ENCODE results near the gene CGRRF1. TPM values are rescaled to one million over a fixed set of nuclear protein-coding genes. Genes with fewer than 3 reads are reported as not detected.

The CGRRF1 gene
- total and polyA plus RNA-seq, 9 donors = 17.9 to 36.7 (median 21.4) TPM

GRCh38 chr14:54470701-54471100, 39.0 kb upstream of the CGRRF1 start:
- intact Hi-C loops (cut with DNase I) = no loop called here
- H3K4me1 ChIP-seq (ENCODE audit: insufficient read depth) = peaks cover 10% of the 10 kb centered on the region
- H3K4me3 ChIP-seq = no peak overlapping the region
- H3K27ac ChIP-seq = no peak overlapping the region
- DNase-seq = no peak
- H3K36me3 ChIP-seq = no peaks in the 10 kb centered on the region
- peaks cover 0 to 5% of the 10 kb centered on the region in 2 donors for H3K9me3 ChIP-seq
- TF ChIP-seq POLR2A (IDR thresholded peaks at IDR 0.05) = no peak
- no peak for TF ChIP-seq EP300 (IDR thresholded peaks at IDR 0.05)
- TF ChIP-seq CTCF (IDR thresholded peaks at IDR 0.05) = no peak
- WGBS, 3 donors = 85 to 88% (median 88%) methylated on average over 4 of the region's 4 CpGs
- H3K27me3 ChIP-seq = no peaks in the 10 kb centered on the region

GRCh38 chr14:54471641-54472040, 38.1 kb upstream of the CGRRF1 start:
- DNase-seq = no peak
- intact Hi-C loops (cut with DNase I) = no loop called here
- H3K27me3 ChIP-seq = no peaks in the 10 kb centered on the region
- TF ChIP-seq EP300 (IDR thresholded peaks at IDR 0.05) = no peak
- 43 to 60% (median 54%) methylated on average over 4 of the region's 4 CpGs for WGBS, 3 donors
- no peak overlapping the region for H3K4me3 ChIP-seq
- H3K27ac ChIP-seq = no peak overlapping the region
- no peaks in the 10 kb centered on the region for H3K36me3 ChIP-seq
- peaks cover 0 to 5% of the 10 kb centered on the region in 2 donors for H3K9me3 ChIP-seq
- peaks cover 10% of the 10 kb centered on the region for H3K4me1 ChIP-seq (ENCODE audit: insufficient read depth)

- Histone ChIP-seq H3K27ac (no peak overlapping the region), H3K4me3 (no peak overlapping the region), H3K36me3 (no peaks in the 10 kb centered on the region), H3K9me3 (peaks cover 0 to 3% of the 10 kb centered on the region in 2 donors), H3K4me1 (ENCODE audit: insufficient read depth) (peaks cover 10% of the 10 kb centered on the region), H3K27me3 (no peaks in the 10 kb centered on the region)
- no peak for DNase-seq
- WGBS, 3 donors = 76 to 81% (median 79%) methylated on average over 4 of the region's 4 CpGs
- intact Hi-C loops (cut with DNase I) = no loop called here
- TF ChIP-seq CTCF (IDR thresholded peaks at IDR 0.05) (no peak), POLR2A (IDR thresholded peaks at IDR 0.05) (no peak), EP300 (IDR thresholded peaks at IDR 0.05) (no peak)
Observed at GRCh38 chr14:54472315-54472714, 37.4 kb upstream of the CGRRF1 start.

- H3K4me1 ChIP-seq (ENCODE audit: insufficient read depth) = peaks cover 10% of the 10 kb centered on the region
- H3K27ac ChIP-seq = no peak overlapping the region
- H3K4me3 ChIP-seq = no peak overlapping the region
- TF ChIP-seq POLR2A (IDR thresholded peaks at IDR 0.05) = no peak
- no peaks in the 10 kb centered on the region for H3K36me3 ChIP-seq
- intact Hi-C loops (cut with DNase I) = no loop called here
- no peak for DNase-seq
- H3K9me3 ChIP-seq = no peaks in the 10 kb centered on the region
- H3K27me3 ChIP-seq = no peaks in the 10 kb centered on the region
- WGBS, 3 donors = 60 to 67% (median 60%) methylated on average over 2 of the region's 2 CpGs
Observed at GRCh38 chr14:54474232-54474793, 35.4 kb upstream of the CGRRF1 start.

GRCh38 chr14:54475187-54475899, 34.4 kb upstream of the CGRRF1 start:
- TF ChIP-seq EP300 (IDR thresholded peaks at IDR 0.05) (no peak), CTCF (IDR thresholded peaks at IDR 0.05) (no peak), POLR2A (IDR thresholded peaks at IDR 0.05) (no peak)
- Histone ChIP-seq H3K36me3 (no peaks in the 10 kb centered on the region), H3K9me3 (no peaks in the 10 kb centered on the region), H3K27ac (no peak overlapping the region), H3K4me3 (no peak overlapping the region), H3K4me1 (ENCODE audit: insufficient read depth) (peaks cover 10% of the 10 kb centered on the region), H3K27me3 (no peaks in the 10 kb centered on the region)
- DNase-seq = no peak
- intact Hi-C loops (cut with DNase I) = no loop called here
- WGBS, 3 donors = 56 to 63% (median 61%) methylated on average over 4 of the region's 4 CpGs

All from ovary (tissue), 9 donors.